Fibroblast of lung (primary cell): Measurements from ENCODE around the gene SECTM1. TPM values are rescaled to one million over a fixed set of nuclear protein-coding genes. Genes with fewer than 3 reads are reported as not detected.
"Not testable (repeated sequence)": the region's sequence is repeated elsewhere in the genome, so short reads cannot be mapped to it uniquely, and the experiment has no call there.

Source experiments
- DNase-seq, 2 donors: peaks; one replicate each; pipeline versions ENCODE4 v3.0.0 to v3.0.0-alpha.2; 2010; ENCODE audit warnings: low read depth in 2 of 2
- H2AFZ ChIP-seq: 2 replicates; pipeline ENCODE4 v1.5.1; 2012; ENCODE audit warnings: low read length, control low read depth, inconsistent platforms
- H3K27ac ChIP-seq: 2 replicates; pipeline ENCODE4 v1.5.1; 2011; ENCODE audit warnings: low read length, control low read depth; ENCODE audit not compliant: insufficient read depth
- H3K27me3 ChIP-seq: 2 replicates; pipeline ENCODE4 v1.5.1; 2011; ENCODE audit warnings: mild to moderate bottlenecking, low read length; ENCODE audit not compliant: control insufficient read depth, insufficient read depth
- H3K36me3 ChIP-seq: 2 replicates; pipeline ENCODE4 v1.5.1; 2011; ENCODE audit warnings: low read length; ENCODE audit not compliant: control insufficient read depth, insufficient read depth
- H3K4me1 ChIP-seq: 2 replicates; pipeline ENCODE4 v1.5.1; 2011; ENCODE audit warnings: low read length; ENCODE audit not compliant: control insufficient read depth, insufficient read depth; ENCODE audit errors: extremely low read depth
- H3K4me2 ChIP-seq: 2 replicates; pipeline ENCODE4 v1.5.1; 2011; ENCODE audit warnings: low read length, control low read depth; ENCODE audit not compliant: insufficient read depth; ENCODE audit errors: extremely low read depth
- H3K4me3 ChIP-seq, 4 experiments: fragments of 200-600 bp in 1 of 4; sonication (generic) in 1 of 4; replicated peaks in 1 of 4; 2 replicates each; pipeline ENCODE4 v1.5.1; 2011 to 2016; ENCODE audit warnings: low read length in 4 of 4, low read depth in 3 of 4, mild to moderate bottlenecking in 3 of 4, control low read depth in 2 of 4, inconsistent platforms in 1 of 4, mixed read lengths in 1 of 4; ENCODE audit not compliant: insufficient read depth in 1 of 4; ENCODE audit errors: control extremely low read depth in 1 of 4
- H3K79me2 ChIP-seq: 2 replicates; pipeline ENCODE4 v1.5.1; 2012; ENCODE audit warnings: mild to moderate bottlenecking, low read length, inconsistent platforms; ENCODE audit not compliant: control insufficient read depth, insufficient read depth
- H3K9ac ChIP-seq: 2 replicates; pipeline ENCODE4 v1.5.1; 2011; ENCODE audit warnings: mild to moderate bottlenecking, low read length, control low read depth; ENCODE audit not compliant: insufficient read depth
- H3K9me3 ChIP-seq: 2 replicates; pipeline ENCODE4 v1.5.1; 2012; ENCODE audit warnings: low read depth, low read length; ENCODE audit not compliant: control insufficient read depth, insufficient read depth
- H4K20me1 ChIP-seq: 2 replicates; pipeline ENCODE4 v1.5.1; 2011; ENCODE audit warnings: low read length; ENCODE audit not compliant: control insufficient read depth, insufficient read depth; ENCODE audit errors: extremely low read depth
- CTCF ChIP-seq, 2 donors: IDR thresholded peaks in 1 of 2; conservative IDR thresholded peaks in 1 of 2; 1 replicate in 1 of 2; 2 replicates in 1 of 2; pipeline ENCODE4 v1.5.1; 2011 to 2012; ENCODE audit warnings: low read length in 2 of 2, control low read depth in 1 of 2, inconsistent platforms in 1 of 2, low read depth in 1 of 2, mild to moderate bottlenecking in 1 of 2
- EZH2 ChIP-seq: IDR thresholded peaks from 2 replicates; pipeline ENCODE4 v1.5.1; 2012; ENCODE audit warnings: low read length, control low read depth, mild to moderate bottlenecking; ENCODE audit errors: missing control alignments
- polyA minus RNA-seq: library from RNA; depleted of rRNA, polyadenylated mRNA; stranded (reverse); fragments of >200 nt; gene quantifications from 2 replicates; pipeline ENCODE4 v1.2.3, GENCODE V29; 2011; ENCODE audit warnings: low replicate concordance
- polyA plus RNA-seq, 2 donors: library from polyadenylated mRNA; depleted of rRNA in 1 of 2; stranded (reverse) in 1 of 2; unstranded in 1 of 2; fragments of >200 nt; gene quantifications; 2 replicates each; pipeline ENCODE4 v1.2.1, GENCODE V29; 2011 to 2012; ENCODE audit warnings: missing spikeins in 1 of 2
- total RNA-seq: library from RNA; depleted of rRNA; stranded (reverse); fragments of >200 nt; gene quantifications from 2 replicates; pipeline ENCODE4 v1.2.1, GENCODE V29; 2014

SECTM1 gene
- total RNA-seq (17.3 and 31.1 TPM in 2 replicates), polyA plus RNA-seq (17.5 and 21.0 TPM in 2 replicates), polyA minus RNA-seq (80.7 and 91.7 TPM in 2 replicates)
- 35.7 and 37.2 TPM in 2 replicates for polyA plus RNA-seq (2012)

DNA sequence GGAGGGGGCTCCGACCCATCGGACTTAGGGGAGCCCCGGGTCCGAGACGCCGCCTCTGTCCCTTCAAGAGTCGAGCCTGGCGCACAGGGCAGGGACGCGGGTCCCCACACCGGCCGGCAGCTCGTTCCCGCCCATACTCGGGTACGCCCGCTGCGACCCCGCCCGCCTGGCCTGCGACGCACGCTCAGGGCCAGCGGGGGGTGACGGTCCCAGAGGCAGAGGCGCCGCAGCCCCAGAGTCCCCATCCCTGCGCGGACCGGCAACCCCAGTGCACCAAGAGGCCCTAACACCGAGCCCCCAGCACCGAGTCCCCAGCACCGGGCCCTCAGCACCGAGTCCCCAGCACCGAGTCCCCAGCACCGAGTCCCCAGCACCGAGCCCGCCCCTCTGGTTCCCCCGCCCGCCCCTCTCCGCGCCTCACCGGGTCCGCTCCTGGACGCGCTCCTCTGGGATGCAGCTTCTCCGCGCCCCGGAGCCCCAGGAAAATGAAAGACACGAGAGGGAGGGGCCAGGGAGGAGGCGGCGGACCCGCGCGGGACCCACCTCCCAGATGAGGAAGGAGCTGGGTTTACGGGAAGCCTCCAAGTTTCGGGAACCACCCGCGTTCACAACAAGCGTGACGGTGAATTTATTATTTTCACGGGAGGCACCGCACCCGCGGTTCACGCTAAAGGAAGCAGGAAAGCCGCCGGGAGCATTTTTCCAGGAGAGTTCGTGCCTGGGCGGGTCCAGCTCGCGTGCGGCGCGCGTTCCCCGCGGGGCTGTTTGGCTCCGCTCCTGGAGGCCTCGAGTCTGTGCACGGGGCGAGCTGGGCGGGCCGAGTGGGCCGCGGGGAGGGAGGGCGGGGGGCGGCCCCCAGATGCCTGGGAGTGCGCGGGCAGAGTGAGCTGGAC, at the start of gene SECTM1:
Gene SECTM1 (minus strand): TSS at position 488 of the 893 bp plus-strand sequence. CDS start 6,526 bp downstream, outside the sequence.
- Histone ChIP-seq H4K20me1 (no peaks in the 10 kb centered on the region), H3K4me2 (peak within 1 kb of the TSS; percentile 98), H3K9me3 (no peaks in the 10 kb centered on the region), H3K79me2 (no peaks in the 10 kb centered on the region), H3K36me3 (no peaks in the 10 kb centered on the region), H3K4me1 (peaks cover 22% of the 10 kb centered on the region), H3K27me3 (no peaks in the 10 kb centered on the region), H2AFZ (peak within 1 kb of the TSS; percentile 61), H3K27ac (peak within 1 kb of the TSS; percentile 39), H3K4me3 (peak within 1 kb of the TSS; percentile 49 to 67 (median 58)), H3K9ac (peak within 1 kb of the TSS; percentile 59)
- TF ChIP-seq CTCF (conservative IDR thresholded peaks at IDR 0.05 in 1 of 2, IDR thresholded peaks at IDR 0.05 in 1 of 2; ENCODE audit: low read depth in 1 of 2, low read length in 2 of 2), result no peak
- TF ChIP-seq EZH2, result no peak
- peak in 1 of 2 donors; percentile 21 for DNase-seq

- no peaks in the 10 kb centered on the region for H3K36me3 ChIP-seq
- H3K27me3 ChIP-seq, result peaks cover 22% of the 10 kb centered on the region
- H3K9me3 ChIP-seq, result no peaks in the 10 kb centered on the region
- H2AFZ ChIP-seq, result no peak overlapping the region
- no peaks in the 10 kb centered on the region for H4K20me1 ChIP-seq
- no peak overlapping the region for H3K27ac ChIP-seq
- DNase-seq, result no peak
- TF ChIP-seq CTCF (conservative IDR thresholded peaks at IDR 0.05 in 1 of 2, IDR thresholded peaks at IDR 0.05 in 1 of 2; ENCODE audit: low read depth in 1 of 2, low read length in 2 of 2) (no peak), EZH2 (no peak)
- no peaks in the 10 kb centered on the region for H3K79me2 ChIP-seq
- no peaks in the 10 kb centered on the region for H3K4me1 ChIP-seq
- H3K4me3 ChIP-seq, result no peak overlapping the region
- no peak overlapping the region for H3K4me2 ChIP-seq
- H3K9ac ChIP-seq, result no peak overlapping the region
Observed at GRCh38 chr17:82382933-82383255, 49.3 kb upstream of the SECTM1 start.

DNA sequence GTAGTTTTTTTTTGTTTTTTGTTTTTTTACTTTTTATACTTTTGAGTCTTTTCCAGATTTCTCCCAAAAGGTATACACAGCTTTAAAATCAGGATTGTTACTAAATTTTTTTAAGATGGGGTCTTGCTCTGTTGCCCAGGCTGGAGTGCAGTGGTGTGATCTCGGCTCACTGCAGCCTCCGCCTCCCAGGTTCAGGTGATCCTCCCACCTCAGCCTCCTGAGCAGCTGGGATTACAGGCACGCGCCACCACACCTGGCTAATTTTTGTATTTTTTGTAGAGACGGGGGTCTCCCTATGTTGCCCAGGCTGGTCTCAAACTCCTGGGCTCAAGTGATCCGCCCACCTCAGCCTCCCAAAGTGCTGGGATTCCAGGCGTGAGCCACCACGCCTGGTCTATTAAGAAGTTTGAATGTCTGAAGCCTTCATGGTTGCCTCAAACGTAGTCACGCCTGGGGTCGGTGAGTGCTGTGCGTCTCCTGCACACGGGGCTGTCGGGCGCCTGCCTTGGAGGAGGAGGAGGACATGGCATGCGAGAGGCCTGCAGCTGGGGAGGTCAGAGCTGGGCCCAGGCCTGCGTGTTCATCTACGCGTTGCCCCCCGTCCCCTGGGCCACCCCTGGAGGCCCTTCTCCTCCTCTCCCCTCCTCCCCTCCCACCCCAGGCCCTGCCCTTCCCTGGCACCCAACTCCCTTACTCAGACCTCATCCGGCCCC, 48.8 kb upstream of the SECTM1 start:
- not testable (repeated sequence) for H3K9me3 ChIP-seq, H3K27ac ChIP-seq, H4K20me1 ChIP-seq, H3K4me2 ChIP-seq, H3K79me2 ChIP-seq, H3K36me3 ChIP-seq, DNase-seq, H3K4me3 ChIP-seq, H2AFZ ChIP-seq, H3K4me1 ChIP-seq, H3K9ac ChIP-seq
- peaks cover 18% of the 10 kb centered on the region for H3K27me3 ChIP-seq

- not testable (repeated sequence) for H4K20me1 ChIP-seq, H3K9ac ChIP-seq, H3K36me3 ChIP-seq, H3K79me2 ChIP-seq, H3K4me1 ChIP-seq, H2AFZ ChIP-seq, DNase-seq, H3K27ac ChIP-seq, H3K4me3 ChIP-seq, H3K9me3 ChIP-seq
- peaks cover 11% of the 10 kb centered on the region for H3K27me3 ChIP-seq
- H3K4me2 ChIP-seq, result peak overlapping the region; percentile 93
Observed at GRCh38 chr17:82381703-82382009, 48.1 kb upstream of the SECTM1 start.
